GM12865 (cell line): ENCODE data around the gene USP6NL.

ENCODE experiments used
- DNase-seq: peaks from one replicate; pipeline ENCODE4 v3.0.0; 2010; ENCODE audit warnings: low read depth
- H3K4me3 ChIP-seq: 2 replicates; pipeline ENCODE4 v1.5.1; 2011; ENCODE audit warnings: mild to moderate bottlenecking, low read depth, low read length, control low read depth
- CTCF ChIP-seq: IDR thresholded peaks from 2 replicates; pipeline ENCODE4 v1.5.1; 2011; ENCODE audit warnings: low read length, control low read depth, low read depth, inconsistent platforms; ENCODE audit not compliant: insufficient read depth; ENCODE audit errors: missing control alignments

The USP6NL gene

GRCh38 chr10:11617233-11617632 lies 5.8 kb upstream of the USP6NL start:
- H3K4me3 ChIP-seq = no peak overlapping the region
- TF ChIP-seq CTCF = no peak
- DNase-seq = no peak

DNA sequence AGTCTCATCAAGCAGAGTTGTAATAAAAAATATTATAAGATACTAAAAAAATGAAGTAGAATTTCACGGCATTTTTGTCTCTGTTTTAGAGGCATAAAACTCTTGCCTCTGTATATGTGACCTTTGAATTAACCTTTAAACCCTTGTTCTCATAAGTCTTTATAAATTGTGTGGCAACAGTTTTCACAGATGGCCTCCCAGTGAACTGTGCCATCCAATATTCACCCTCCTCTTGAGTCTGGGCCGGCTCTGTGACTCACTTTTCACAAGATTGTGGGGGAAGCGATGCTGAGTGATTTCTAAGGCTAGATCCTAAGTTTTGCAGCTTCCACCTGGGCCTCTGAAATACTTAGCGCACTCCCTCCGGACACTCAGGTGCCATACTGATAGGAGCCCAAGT lies 4.6 kb upstream of the USP6NL start:
- no peak overlapping the region for H3K4me3 ChIP-seq
- TF ChIP-seq CTCF = no peak
- DNase-seq = no peak

- DNase-seq = no peak
- TF ChIP-seq CTCF = no peak
- H3K4me3 ChIP-seq = no peak overlapping the region
These were observed 3.9 kb upstream of the USP6NL start for GRCh38 chr10:11615396-11615795.

- DNase-seq = peak; percentile 33
These were observed 861 bp upstream of the USP6NL start for GRCh38 chr10:11612021-11613001.

GRCh38 chr10:11610826-11611247 lies 613 bp downstream of the USP6NL start:
- peak overlapping the region; percentile 95 for H3K4me3 ChIP-seq
- no peak for TF ChIP-seq CTCF
- DNase-seq = peak; percentile 61

More at GRCh38 chr10:11612021-11613001, 861 bp upstream of the USP6NL start:
- TF ChIP-seq CTCF = no peak
- peak overlapping the region; percentile 95 for H3K4me3 ChIP-seq

GRCh38 chr10:11610166-11610825 lies 1.2 kb downstream of the USP6NL start:
- peak overlapping the region; percentile 95 for H3K4me3 ChIP-seq
- TF ChIP-seq CTCF = no peak
- no peak for DNase-seq
